K562 (cell line): ENCODE results near the gene PHACTR2. TPM values are rescaled to one million over a fixed set of nuclear protein-coding genes. Genes with fewer than 3 reads are reported as not detected.

ENCODE experiments used
- ATAC-seq: fragments of 200-7000 bp; cut with Tn5 transposase; 3 replicates; pipeline ENCODE4 v1.9.1; 2020; ENCODE audit warnings: moderate library complexity
- BruUV-seq: library from RNA; stranded (reverse); fragments of 400-500 nt; replicated peaks from 2 replicates; lab custom pipeline; 2021; lab: Mats Ljungman, UMichigan
- CTCF ChIA-PET: fragments of 300-600 bp; formaldehyde crosslinking; extraction: SDS; loops from one replicate; lab custom pipeline; 2021; ENCODE audit warnings: low intra/inter-chr PET ratio; lab: Yijun Ruan, JAX
- POLR2A ChIA-PET: fragments of 300-600, 350-650 bp; sonication (Branson Sonifier 250); formaldehyde crosslinking; extraction: SDS; loops from one replicate; lab custom pipeline; 2021; ENCODE audit warnings: antibody characterized with exemption, inconsistent platforms; lab: Yijun Ruan, JAX
- DNase-seq, 4 experiments: peaks; one replicate each; pipeline versions ENCODE4 v3.0.0 to v3.0.0-alpha.2; 2011 to 2018; ENCODE audit warnings: low spot score in 3 of 4, mixed read lengths in 3 of 4; ENCODE audit errors: extremely low read depth in 1 of 4
- FAIRE-seq: peaks from 2 replicates; lab custom pipeline; 2011; peaks lifted over from hg19 to GRCh38; lab: Jason Lieb, UNC
- H2AFZ ChIP-seq: 2 replicates; pipeline ENCODE4 v1.6.0; 2011; ENCODE audit warnings: low read depth, low read length, control low read depth, inconsistent platforms
- H3K27ac ChIP-seq: fragments of 200-600 bp; 3 replicates; pipeline ENCODE4 v1.8.0; 2011; ENCODE audit warnings: low read depth, mild to moderate bottlenecking, control low read depth, inconsistent platforms, low read length, moderate library complexity, mixed read lengths; ENCODE audit errors: extremely low read depth
- H3K27me3 ChIP-seq, 2 experiments: fragments of 300-600 bp in 1 of 2; 2 replicates in 1 of 2; 3 replicates in 1 of 2; pipeline versions ENCODE4 v1.6.0 to v1.8.0; 2011; ENCODE audit warnings: inconsistent platforms in 2 of 2, low read length in 2 of 2, mild to moderate bottlenecking in 1 of 2, mixed read lengths in 1 of 2, moderate library complexity in 1 of 2; ENCODE audit not compliant: control insufficient read depth in 2 of 2, insufficient read depth in 2 of 2
- H3K36me3 ChIP-seq: fragments of 300-600 bp; 3 replicates; pipeline ENCODE4 v1.8.0; 2011; ENCODE audit warnings: mild to moderate bottlenecking, low read length, inconsistent platforms; ENCODE audit not compliant: control insufficient read depth, insufficient read depth
- H3K4me1 ChIP-seq, 2 experiments: fragments of 200-600 bp in 1 of 2; replicated peaks in 1 of 2; 2 replicates in 1 of 2; 3 replicates in 1 of 2; pipeline versions ENCODE4 v1.5.1 to v1.8.0; 2011; ENCODE audit warnings: inconsistent platforms in 2 of 2, low read length in 2 of 2, mild to moderate bottlenecking in 1 of 2, mixed read lengths in 1 of 2, moderate library complexity in 1 of 2; ENCODE audit not compliant: control insufficient read depth in 2 of 2, insufficient read depth in 2 of 2
- H3K4me2 ChIP-seq: 2 replicates; pipeline ENCODE4 v1.6.1; 2011; ENCODE audit warnings: low read length, control low read depth, inconsistent platforms, mixed read lengths; ENCODE audit not compliant: insufficient read depth
- H3K4me3 ChIP-seq: fragments of 200-600 bp; sonication (generic), shearing (Covaris generic); 2 replicates; pipeline ENCODE4 v1.5.1; 2016; ENCODE audit warnings: control low read depth, inconsistent platforms
- H3K79me2 ChIP-seq: fragments of 200-600 bp; 3 replicates; pipeline ENCODE4 v1.8.0; 2011; ENCODE audit warnings: low read length, inconsistent platforms; ENCODE audit not compliant: control insufficient read depth, insufficient read depth
- H3K9ac ChIP-seq, 2 experiments: 2 replicates each; pipeline versions ENCODE4 v1.6.0 to v1.6.1; 2011; ENCODE audit warnings: low read depth in 2 of 2, low read length in 2 of 2, control low read depth in 1 of 2, inconsistent platforms in 1 of 2, mild to moderate bottlenecking in 1 of 2, mixed read lengths in 1 of 2; ENCODE audit not compliant: insufficient read depth in 1 of 2
- H3K9me1 ChIP-seq: one replicate; pipeline ENCODE4 v1.6.0; 2011; ENCODE audit warnings: inconsistent platforms, mild to moderate bottlenecking, low read length, moderate library complexity; ENCODE audit not compliant: control insufficient read depth, insufficient read depth
- H3K9me3 ChIP-seq: replicated peaks from 2 replicates; pipeline ENCODE4 v1.5.1; 2011; ENCODE audit warnings: low read depth, low read length, inconsistent platforms; ENCODE audit not compliant: control insufficient read depth, insufficient read depth
- H4K20me1 ChIP-seq: replicated peaks from 2 replicates; pipeline ENCODE4 v1.6.1; 2011; ENCODE audit warnings: low read length, inconsistent platforms, mixed read lengths; ENCODE audit not compliant: control insufficient read depth, insufficient read depth
- CHCHD3 ChIP-seq: fragments of 250-450 bp; sonication (Bioruptor Pico); IDR thresholded peaks from 2 replicates; pipeline ENCODE4 v2.1.2; 2022; ENCODE audit warnings: mild to moderate bottlenecking
- EHMT2 ChIP-seq: fragments of 450-650 bp; IDR thresholded peaks from 2 replicates; pipeline ENCODE4 v1.6.1; 2018; ENCODE audit warnings: antibody characterized with exemption
- KLF10 ChIP-seq: fragments of 250-450 bp; sonication (Bioruptor Pico); IDR thresholded peaks from 2 replicates; pipeline ENCODE4 v1.6.1; 2021; ENCODE audit warnings: matching md5 sums
- MAFG ChIP-seq: fragments of 450-650 bp; conservative IDR thresholded peaks from 2 replicates; pipeline ENCODE4 v1.6.1; 2016; ENCODE audit warnings: missing genetic modification characterization, missing compliant biosample characterization
- NKRF ChIP-seq: fragments of 450-650 bp; IDR thresholded peaks from 2 replicates; pipeline ENCODE4 v1.6.1; 2016; ENCODE audit warnings: borderline replicate concordance
- WGBS: fragments of 100-300 bp; shearing (Covaris generic); methylation state at CpG from one replicate; pipeline ENCODE4 v1.1.6; 2016; ENCODE audit warnings: low coverage, mixed read lengths; ENCODE audit not compliant: insufficient coverage; ENCODE audit errors: missing lambda C conversion rate; 5-methylcytosine and 5-hydroxymethylcytosine counted together
- in situ Hi-C: fragments of 300-500 bp; cut with MboI; formaldehyde crosslinking; loops from 4 replicates; pipeline ENCODE4 v1.15.0; 2018; ENCODE audit warnings: inconsistent platforms, mixed read lengths
- intact Hi-C: fragments of 100-400 bp; cut with micrococcal nuclease; formaldehyde crosslinking; loops from 2 replicates; pipeline ENCODE4 v1.14.2; 2022
- polyA plus RNA-seq, 8 experiments: library from polyadenylated mRNA; depleted of rRNA in 4 of 8; stranded (reverse) in 5 of 8; unstranded in 3 of 8; fragments of >200 nt; fragmentation: Nextera tagmentation in 2 of 8; fragmentation: Illumina TruSeq in 1 of 8; extraction: Ambion mirVana in 2 of 8; extraction: Trizol in 1 of 8; gene quantifications; 2 replicates each; pipeline versions ENCODE4 v1.2.1 to v1.2.3, GENCODE V29; 2011 to 2014; ENCODE audit warnings: inconsistent platforms in 1 of 8, missing spikeins in 1 of 8
- total RNA-seq, 7 experiments: library from RNA; depleted of rRNA in 6 of 7; stranded (reverse); fragments of >200 nt in 6 of 7; fragmentation: Illumina TruSeq in 2 of 7; extraction: Trizol in 2 of 7; gene quantifications; 2 replicates each; pipeline versions ENCODE4 v1.2.1 to v1.2.3, GENCODE V29; 2011 to 2021; ENCODE audit warnings: low replicate concordance in 1 of 7

Gene PHACTR2
- total and polyA plus RNA-seq, 9 of the 15 experiments (the other 6 are each of a cell fraction or from before 2014, with no cell fraction given): 5.3 to 52.5 (median 22.9) TPM

DNA sequence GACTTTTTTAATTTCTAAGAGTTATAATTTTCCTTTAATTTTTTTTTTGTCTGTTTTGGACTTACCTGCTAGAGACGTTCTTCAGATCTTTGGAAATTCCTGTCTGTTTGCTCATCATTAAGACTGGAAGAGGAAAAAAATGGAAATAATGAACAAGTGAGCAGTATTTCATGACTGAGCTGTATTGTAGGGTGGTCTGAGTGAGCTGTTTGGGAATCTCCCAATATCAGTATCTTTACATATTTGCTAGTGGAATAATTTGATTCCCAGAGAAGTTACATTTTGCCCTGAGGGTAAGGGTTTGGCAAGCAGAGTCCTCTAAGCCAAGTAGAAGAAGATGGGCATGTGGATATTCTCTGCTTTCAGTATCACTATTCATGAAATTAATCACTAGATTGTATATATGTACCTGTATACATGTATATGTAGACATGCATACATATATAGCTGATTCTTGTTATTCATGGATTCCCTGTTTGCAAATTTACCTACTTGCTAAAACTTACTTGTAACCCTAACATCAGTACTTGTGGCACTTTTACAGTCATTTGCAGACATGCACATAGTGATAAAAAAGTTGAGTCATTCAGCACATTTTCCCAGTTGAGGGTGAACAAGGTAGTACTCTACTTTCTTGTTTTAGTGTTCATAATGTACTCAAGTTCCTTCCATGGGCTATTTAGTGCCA, 200.0 kb downstream of the PHACTR2 start:
- no peaks in the 10 kb centered on the region for H3K27me3 ChIP-seq
- no peak overlapping the region for H3K4me2 ChIP-seq
- in situ Hi-C loops (no loop called here), intact Hi-C loops (no loop called here)
- ChIA-PET POLR2A (interaction anchor here (0.6 to 1.0 kb wide), 2 partner anchors 7 to 17 kb away, joined by 3 read pairs; no protein-coding TSS in a partner anchor), CTCF (no interaction called here)
- no peak for TF ChIP-seq KLF10 (CRISPR knock-in tag)
- no peak for TF ChIP-seq MAFG
- no peak for TF ChIP-seq NKRF
- TF ChIP-seq CHCHD3 (CRISPR knock-in tag): no peak
- no peak for TF ChIP-seq EHMT2
- DNase-seq: no peak
- no peaks in the 10 kb centered on the region for H3K36me3 ChIP-seq
- no peaks in the 10 kb centered on the region for H4K20me1 ChIP-seq
- no peak overlapping the region for H3K9ac ChIP-seq
- no peak overlapping the region for H3K27ac ChIP-seq
- FAIRE-seq: no peak
- 0% methylated on average over 1 of the region's 1 CpG for WGBS
- BruUV-seq: no TSS peak
- no peak overlapping the region for H3K4me3 ChIP-seq
- no peak overlapping the region for H2AFZ ChIP-seq
- H3K9me3 ChIP-seq: peaks cover 4% of the 10 kb centered on the region; the same call in 1 of the 2 replicates
- H3K79me2 ChIP-seq: no peaks in the 10 kb centered on the region
- H3K9me1 ChIP-seq: no peaks in the 10 kb centered on the region
- ATAC-seq: no peak
- H3K4me1 ChIP-seq: no peaks in the 10 kb centered on the region
